Measurements from ENCODE around the gene RAB8B.
"Not testable (repeated sequence)": the region's sequence is repeated elsewhere in the genome, so short reads cannot be mapped to it uniquely, and the experiment has no call there.

RAB8B gene

GRCh38 chr15:63208824-63209223 lies 19.4 kb downstream of the RAB8B start:
- DNase-seq (ENCODE audit: low spot score), result not testable (repeated sequence)

- DNase-seq (ENCODE audit: low spot score), result no peak
Measured at GRCh38 chr15:63210151-63211091, 21.0 kb downstream of the RAB8B start.

- DNase-seq (ENCODE audit: low spot score), result no peak
Measured at GRCh38 chr15:63211092-63211490, 21.7 kb downstream of the RAB8B start.

- DNase-seq (ENCODE audit: low spot score), result no peak
Measured at GRCh38 chr15:63211549-63211948, 22.1 kb downstream of the RAB8B start.

GRCh38 chr15:63212050-63213004 lies 22.9 kb downstream of the RAB8B start:
- DNase-seq (ENCODE audit: low spot score), result no peak

- DNase-seq (ENCODE audit: low spot score), result no peak
Measured at GRCh38 chr15:63218100-63218808, 28.8 kb downstream of the RAB8B start.

- DNase-seq (ENCODE audit: low spot score), result no peak
Measured at GRCh38 chr15:63219196-63219710, 29.8 kb downstream of the RAB8B start.

- no peak for DNase-seq (ENCODE audit: low spot score)
Measured at GRCh38 chr15:63221346-63221745, 31.9 kb downstream of the RAB8B start.

GRCh38 chr15:63223463-63223862 lies 34.1 kb downstream of the RAB8B start:
- no peak for DNase-seq (ENCODE audit: low spot score)

- no peak for DNase-seq (ENCODE audit: low spot score)
Measured at GRCh38 chr15:63225381-63225780, 36.0 kb downstream of the RAB8B start.

- DNase-seq (ENCODE audit: low spot score), result no peak
Measured at GRCh38 chr15:63226155-63226883, 36.9 kb downstream of the RAB8B start.

- DNase-seq (ENCODE audit: low spot score), result no peak
Measured at GRCh38 chr15:63226966-63227401, 37.6 kb downstream of the RAB8B start.

- DNase-seq (ENCODE audit: low spot score), result no peak
Measured at GRCh38 chr15:63227689-63228088, 38.3 kb downstream of the RAB8B start.

GRCh38 chr15:63231206-63231605 lies 41.8 kb downstream of the RAB8B start:
- DNase-seq (ENCODE audit: low spot score), result no peak

GRCh38 chr15:63231706-63232105 lies 42.3 kb downstream of the RAB8B start:
- DNase-seq (ENCODE audit: low spot score), result no peak

- peak; percentile 13 for DNase-seq (ENCODE audit: low spot score)
Measured at GRCh38 chr15:63232405-63232804, 43.0 kb downstream of the RAB8B start.

GRCh38 chr15:63232943-63233342 lies 43.5 kb downstream of the RAB8B start:
- no peak for DNase-seq (ENCODE audit: low spot score)

GRCh38 chr15:63233667-63234423 lies 44.4 kb downstream of the RAB8B start:
- no peak for DNase-seq (ENCODE audit: low spot score)

GRCh38 chr15:63234451-63234870 lies 45.1 kb downstream of the RAB8B start:
- no peak for DNase-seq (ENCODE audit: low spot score)

GRCh38 chr15:63236272-63236671 lies 46.9 kb downstream of the RAB8B start:
- DNase-seq (ENCODE audit: low spot score), result no peak
